Fibroblast of skin of abdomen (primary cell): ENCODE data around the gene SYNGAP1.

ENCODE experiments used
- DNase-seq: peaks from one replicate; pipeline ENCODE4 v3.0.0-alpha.2; 2013

SYNGAP1 gene

GRCh38 chr6:33423777-33424176, 3.9 kb downstream of the SYNGAP1 start:
- DNase-seq, result no peak

GRCh38 chr6:33424855-33425667, 5.2 kb downstream of the SYNGAP1 start:
- no peak for DNase-seq

- DNase-seq, result peak; percentile 84
Observed at GRCh38 chr6:33425668-33426577, 6.1 kb downstream of the SYNGAP1 start.

GRCh38 chr6:33426590-33427511, 7.0 kb downstream of the SYNGAP1 start:
- no peak for DNase-seq

- no peak for DNase-seq
Observed at GRCh38 chr6:33427585-33428223, 7.8 kb downstream of the SYNGAP1 start.

DNA sequence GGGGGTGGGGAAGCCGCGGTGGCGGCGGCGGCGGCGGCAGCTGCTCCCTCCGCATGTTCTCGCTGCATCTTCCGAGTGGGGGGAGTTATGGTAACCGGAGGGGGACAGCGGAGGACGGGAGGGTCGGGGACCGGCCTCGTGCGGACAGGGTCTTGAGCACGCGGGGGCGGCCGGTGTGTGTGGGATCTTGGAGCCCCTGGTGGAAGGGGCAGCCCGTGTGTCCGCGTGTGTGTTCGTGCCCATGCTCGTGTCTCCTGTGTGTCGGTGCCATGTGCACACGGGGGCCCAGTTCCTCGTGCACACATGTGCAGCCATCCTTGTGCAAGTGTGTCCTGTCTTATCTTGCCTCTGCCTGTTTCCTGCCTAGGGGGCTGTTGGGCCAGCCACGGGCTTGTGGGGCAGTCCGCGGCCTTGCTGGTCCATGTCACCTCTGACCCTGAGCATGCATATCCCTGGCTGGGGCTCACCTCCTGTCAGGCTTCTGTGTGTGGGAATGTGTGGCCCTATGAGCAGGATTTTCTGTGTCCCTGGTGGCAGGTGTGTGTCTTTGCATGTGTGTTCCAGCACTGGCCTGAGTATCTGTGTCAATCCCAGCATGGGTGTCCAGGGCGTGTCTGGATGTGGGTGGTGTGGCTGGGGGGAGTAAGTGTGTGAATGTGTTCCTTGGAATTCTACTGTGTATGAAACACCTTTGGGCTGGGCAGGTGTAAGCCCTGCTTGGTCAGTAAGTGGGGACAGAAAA, 8.5 kb downstream of the SYNGAP1 start:
- DNase-seq, result no peak

DNA sequence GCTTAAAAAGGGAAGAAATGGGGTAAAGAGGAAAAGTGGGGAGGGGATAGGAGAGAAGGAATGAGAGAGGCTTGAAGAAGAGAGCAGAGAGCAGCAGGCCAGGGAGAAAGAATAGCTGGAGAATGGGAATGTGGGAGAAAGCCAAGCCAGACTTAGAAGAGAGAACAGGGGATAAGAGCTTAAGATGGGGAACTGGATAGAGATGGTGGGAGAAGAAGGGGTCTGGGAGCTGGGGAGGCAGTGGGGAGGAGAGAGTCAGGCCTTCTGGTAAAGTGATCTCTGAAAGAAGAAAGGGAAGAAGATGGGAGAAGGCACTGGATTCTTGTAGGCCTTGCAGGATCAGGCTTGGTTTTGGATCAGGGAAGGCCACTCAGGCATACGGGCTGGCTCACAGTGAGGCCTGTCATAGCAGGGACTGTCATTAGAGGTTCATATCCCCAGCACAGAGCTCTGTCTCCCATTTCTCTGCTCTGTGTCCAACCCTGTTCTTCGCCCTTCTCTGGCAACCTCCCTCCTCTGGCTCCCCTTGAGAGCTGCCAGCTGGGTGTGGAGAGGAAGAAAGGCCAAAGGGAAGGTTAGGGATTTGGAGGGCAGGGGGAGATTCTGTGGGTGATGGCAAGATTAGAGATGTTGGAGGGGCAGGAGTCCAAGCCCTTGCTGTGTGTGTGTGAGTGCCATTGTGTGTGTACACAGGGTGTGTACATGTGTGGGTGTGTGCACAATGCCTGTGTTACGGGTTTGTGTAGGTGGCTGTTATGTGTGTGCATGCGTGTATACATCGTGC, 9.3 kb downstream of the SYNGAP1 start:
- no peak for DNase-seq

- DNase-seq, result no peak
Observed at GRCh38 chr6:33429750-33430052, 9.8 kb downstream of the SYNGAP1 start.

DNA sequence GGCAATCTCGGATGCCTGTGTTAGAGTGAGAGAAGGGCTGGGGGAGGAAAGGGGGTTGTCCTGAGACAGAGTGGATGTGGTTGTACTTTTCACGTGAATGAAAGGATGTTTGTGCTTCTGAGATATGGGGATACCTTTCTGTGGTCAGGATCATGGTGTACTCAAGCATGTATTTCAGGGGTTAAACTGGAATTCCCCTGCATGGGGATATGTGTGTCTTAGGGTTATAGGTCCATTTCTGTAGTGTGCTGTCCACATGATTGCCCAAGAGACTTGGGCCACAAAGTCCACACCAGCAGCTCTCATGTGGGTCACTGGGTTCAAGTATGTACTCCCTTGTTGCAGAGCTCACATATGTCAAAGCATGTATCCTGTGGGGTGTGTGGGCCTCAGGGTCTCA, 10.5 kb downstream of the SYNGAP1 start:
- no peak for DNase-seq

GRCh38 chr6:33430991-33431879, 11.4 kb downstream of the SYNGAP1 start:
- peak; percentile 55 for DNase-seq

DNA sequence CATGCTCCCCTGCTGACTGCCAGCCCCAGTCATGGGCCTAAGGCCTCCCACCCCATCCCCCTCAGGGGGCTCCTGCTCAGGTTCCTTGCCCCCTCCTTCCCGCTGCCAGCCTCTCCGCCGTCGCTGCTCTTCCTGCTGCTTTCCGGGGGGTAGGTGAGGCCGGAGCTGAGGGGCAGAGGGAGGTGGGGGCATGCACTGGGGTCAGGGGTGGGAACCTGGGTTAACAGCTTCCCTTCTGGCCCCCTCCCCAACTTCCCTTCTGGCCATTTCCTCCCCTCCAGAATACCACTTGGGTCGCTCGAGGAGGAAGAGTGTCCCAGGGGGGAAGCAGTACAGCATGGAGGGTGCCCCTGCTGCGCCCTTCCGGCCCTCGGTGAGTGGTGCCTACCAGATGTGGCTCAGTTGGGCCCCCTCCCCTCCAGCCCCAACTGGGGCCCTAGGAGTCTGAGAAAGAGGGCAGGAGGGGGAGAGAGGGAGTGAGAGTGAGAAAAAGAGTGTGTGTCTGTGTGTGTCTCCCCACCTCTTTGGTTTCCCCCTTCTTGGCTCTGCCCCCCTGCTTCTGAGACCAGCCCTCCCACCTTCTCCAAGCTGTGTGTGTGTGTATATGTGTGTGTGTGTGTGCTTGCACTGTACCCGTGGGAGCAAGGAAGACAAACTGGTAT, 12.1 kb downstream of the SYNGAP1 start:
- DNase-seq, result no peak

GRCh38 chr6:33432546-33432945, 12.7 kb downstream of the SYNGAP1 start:
- DNase-seq, result no peak

DNA sequence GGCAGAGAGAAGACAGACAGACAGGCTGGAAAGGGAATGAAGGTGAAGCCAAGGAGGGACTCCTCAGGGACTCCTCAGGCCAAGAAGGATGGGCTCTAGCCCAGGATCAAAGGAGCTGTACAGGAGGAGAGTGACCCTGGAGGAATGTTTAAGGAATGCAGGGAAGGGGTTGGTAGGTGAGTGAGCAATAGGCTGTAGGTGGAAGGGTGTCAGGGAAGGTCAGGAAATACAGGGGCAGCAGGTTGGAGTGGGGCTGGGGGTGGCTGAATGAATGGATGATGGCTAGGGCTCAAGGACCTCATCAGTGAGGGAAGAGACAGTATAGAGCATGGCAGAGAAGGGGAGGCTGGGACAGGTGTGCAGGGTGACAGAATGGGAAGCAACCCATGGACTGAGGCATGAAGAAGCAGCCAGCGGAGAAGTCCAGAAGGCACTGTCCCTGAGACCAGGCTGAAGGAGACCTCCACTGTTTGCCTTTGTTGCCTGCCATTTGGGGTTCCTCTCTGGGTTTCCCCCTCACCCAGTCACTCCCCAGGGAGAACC, 13.2 kb downstream of the SYNGAP1 start:
- no peak for DNase-seq

GRCh38 chr6:33433544-33434191, 13.8 kb downstream of the SYNGAP1 start:
- no peak for DNase-seq

DNA sequence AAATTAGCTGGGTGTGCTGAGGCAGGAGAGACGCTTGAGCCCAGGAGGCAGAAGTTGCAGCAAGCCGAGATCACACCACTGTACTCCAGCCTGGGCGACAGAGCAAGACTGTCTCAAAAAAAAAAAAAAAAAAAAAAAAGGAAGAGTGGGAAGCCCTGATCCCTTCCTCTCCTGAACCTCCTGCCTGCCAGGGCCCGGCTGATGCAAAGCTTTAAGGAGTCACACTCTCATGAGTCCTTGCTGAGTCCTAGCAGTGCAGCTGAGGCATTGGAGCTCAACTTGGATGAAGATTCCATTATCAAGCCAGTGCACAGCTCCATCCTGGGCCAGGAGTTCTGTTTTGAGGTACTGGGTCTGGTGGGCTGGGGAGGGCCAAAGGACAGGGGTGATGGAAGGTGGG, 15.1 kb downstream of the SYNGAP1 start:
- no peak for DNase-seq

- DNase-seq, result no peak
Observed at GRCh38 chr6:33437666-33438065, 17.8 kb downstream of the SYNGAP1 start.

DNA sequence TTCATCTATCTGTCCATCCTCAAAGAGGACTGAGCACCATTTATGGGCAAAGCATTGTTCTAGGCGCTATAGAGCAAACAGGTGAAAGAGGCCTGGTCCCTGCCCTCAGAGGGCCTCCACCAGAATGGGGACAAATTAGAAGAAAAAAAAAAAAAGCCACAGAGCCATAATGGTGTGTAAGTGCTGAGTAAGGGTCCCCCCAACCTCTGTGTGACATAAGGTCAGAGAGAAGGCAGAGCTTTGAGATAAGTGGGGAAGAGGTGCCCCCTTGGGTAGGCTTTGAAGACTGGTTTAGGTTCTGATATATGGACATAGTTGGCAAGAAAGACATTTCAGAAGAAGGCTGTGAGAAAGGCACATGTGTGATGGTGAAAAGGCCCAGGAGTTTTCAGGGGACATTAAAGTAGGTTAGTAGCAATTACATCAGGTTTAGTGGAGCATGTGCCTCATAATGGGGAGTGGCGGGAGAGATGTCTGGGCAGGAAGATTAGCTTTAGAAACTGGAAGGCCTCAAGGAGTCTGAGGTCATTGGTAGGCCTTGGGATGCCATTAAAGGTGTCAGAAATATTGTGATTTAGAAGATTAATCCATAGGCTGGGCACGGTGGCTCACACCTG, 19.2 kb downstream of the SYNGAP1 start:
- DNase-seq, result no peak
